Measurements from ENCODE around the gene CLNS1A.

DNA sequence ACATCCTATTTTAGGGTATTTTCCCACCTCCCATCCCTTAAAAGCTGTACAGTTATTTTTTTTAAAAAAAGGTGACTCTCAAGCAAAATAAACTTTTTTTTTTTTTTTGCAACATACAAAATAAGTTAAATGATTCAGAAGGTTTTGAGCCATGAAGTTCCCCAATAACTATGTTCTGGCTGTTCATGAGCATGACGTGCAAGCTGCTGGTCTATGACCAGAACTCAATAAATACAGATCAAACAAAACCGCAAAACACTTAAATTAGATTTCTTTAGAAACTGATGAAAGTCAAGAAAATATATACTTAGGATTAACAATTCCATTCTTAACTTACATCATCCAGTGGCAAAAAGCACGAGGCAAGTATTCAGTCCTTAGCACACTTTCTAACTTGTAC, 24.1 kb upstream of the CLNS1A start:
- TF ChIP-seq, protein P1, sequence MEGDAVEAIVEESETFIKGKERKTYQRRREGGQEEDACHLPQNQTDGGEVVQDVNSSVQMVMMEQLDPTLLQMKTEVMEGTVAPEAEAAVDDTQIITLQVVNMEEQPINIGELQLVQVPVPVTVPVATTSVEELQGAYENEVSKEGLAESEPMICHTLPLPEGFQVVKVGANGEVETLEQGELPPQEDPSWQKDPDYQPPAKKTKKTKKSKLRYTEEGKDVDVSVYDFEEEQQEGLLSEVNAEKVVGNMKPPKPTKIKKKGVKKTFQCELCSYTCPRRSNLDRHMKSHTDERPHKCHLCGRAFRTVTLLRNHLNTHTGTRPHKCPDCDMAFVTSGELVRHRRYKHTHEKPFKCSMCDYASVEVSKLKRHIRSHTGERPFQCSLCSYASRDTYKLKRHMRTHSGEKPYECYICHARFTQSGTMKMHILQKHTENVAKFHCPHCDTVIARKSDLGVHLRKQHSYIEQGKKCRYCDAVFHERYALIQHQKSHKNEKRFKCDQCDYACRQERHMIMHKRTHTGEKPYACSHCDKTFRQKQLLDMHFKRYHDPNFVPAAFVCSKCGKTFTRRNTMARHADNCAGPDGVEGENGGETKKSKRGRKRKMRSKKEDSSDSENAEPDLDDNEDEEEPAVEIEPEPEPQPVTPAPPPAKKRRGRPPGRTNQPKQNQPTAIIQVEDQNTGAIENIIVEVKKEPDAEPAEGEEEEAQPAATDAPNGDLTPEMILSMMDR (IDR thresholded peaks at IDR 0.05; ENCODE audit: low read depth, low read length, poor library complexity, severe bottlenecking): no peak
- TF ChIP-seq EZH2phosphoT487 (IDR thresholded peaks at IDR 0.05; ENCODE audit: borderline replicate concordance, low read length): no peak
